DOHH2 (cell line): ENCODE results near the gene LSM6.

Source experiments
- H3F3A ChIP-seq: fragments of 200-600 bp; sonication (generic), shearing (Covaris generic); 2 replicates; pipeline ENCODE4 v1.6.0; 2016; ENCODE audit warnings: antibody characterized with exemption, mild to moderate bottlenecking; ENCODE audit not compliant: control insufficient read depth, insufficient read depth
- H3K27ac ChIP-seq: fragments of 200-600 bp; sonication (generic); 2 replicates; pipeline ENCODE4 v1.5.1; 2014; ENCODE audit warnings: low read depth, mild to moderate bottlenecking, low read length, moderate library complexity
- H3K27me3 ChIP-seq: fragments of 200-600 bp; sonication (generic); 2 replicates; pipeline ENCODE4 v1.6.1; 2014; ENCODE audit warnings: mild to moderate bottlenecking, low read length, mixed read lengths; ENCODE audit not compliant: control insufficient read depth
- H3K36me3 ChIP-seq: fragments of 200-600 bp; sonication (generic); 2 replicates; pipeline ENCODE4 v1.6.1; 2014; ENCODE audit warnings: mild to moderate bottlenecking, low read length, moderate library complexity, mixed read lengths; ENCODE audit not compliant: control insufficient read depth
- H3K4me1 ChIP-seq: fragments of 200-600 bp; sonication (generic); 2 replicates; pipeline ENCODE4 v1.6.1; 2014; ENCODE audit warnings: mild to moderate bottlenecking, low read length, mixed read lengths; ENCODE audit not compliant: control insufficient read depth
- H3K4me2 ChIP-seq: fragments of 200-600 bp; sonication (generic); 2 replicates; pipeline ENCODE4 v1.6.0; 2014; ENCODE audit warnings: mild to moderate bottlenecking, low read length, moderate library complexity
- H3K4me3 ChIP-seq: fragments of 200-600 bp; sonication (generic); 2 replicates; pipeline ENCODE4 v1.5.1; 2014; ENCODE audit warnings: mild to moderate bottlenecking, low read length, mixed read lengths
- H3K79me2 ChIP-seq: fragments of 200-600 bp; sonication (generic); 2 replicates; pipeline ENCODE4 v1.6.1; 2014; ENCODE audit warnings: mild to moderate bottlenecking, low read length, mixed read lengths; ENCODE audit not compliant: control insufficient read depth
- H3K9me2 ChIP-seq: fragments of 200-600 bp; sonication (generic); replicated peaks from 2 replicates; pipeline ENCODE4 v1.6.1; 2014; ENCODE audit warnings: mild to moderate bottlenecking, low read length, mixed read lengths; ENCODE audit not compliant: control insufficient read depth
- H3K9me3 ChIP-seq: fragments of 200-600 bp; sonication (generic); 2 replicates; pipeline ENCODE4 v1.6.1; 2014; ENCODE audit warnings: antibody characterized with exemption, low read length, mixed read lengths; ENCODE audit not compliant: control insufficient read depth, insufficient read depth
- H4K20me1 ChIP-seq: fragments of 200-600 bp; sonication (generic); 2 replicates; pipeline ENCODE4 v1.6.0; 2014; ENCODE audit warnings: low read depth, mild to moderate bottlenecking, antibody characterized with exemption, low read length, moderate library complexity; ENCODE audit not compliant: control insufficient read depth, insufficient read depth
- EZH2phosphoT487 ChIP-seq: fragments of 200-600 bp; sonication (generic); IDR thresholded peaks from 2 replicates; pipeline ENCODE4 v1.6.1; 2017; ENCODE audit warnings: borderline replicate concordance, mild to moderate bottlenecking, antibody characterized with exemption, low read length, moderate library complexity, mixed read lengths
- TF ChIP-seq, protein P1 (sequence below): fragments of 200-600 bp; sonication (generic); IDR thresholded peaks from one replicate; pipeline ENCODE4 v1.5.1; 2014; ENCODE audit warnings: antibody characterized with exemption, mild to moderate bottlenecking, low read depth, low read length; ENCODE audit not compliant: poor library complexity, severe bottlenecking

Gene LSM6

GRCh38 chr4:146186041-146186440 is 10.5 kb downstream of the LSM6 start:
- Histone ChIP-seq H3F3A (no peaks in the 10 kb centered on the region), H3K36me3 (peaks cover 33% of the 10 kb centered on the region)

DNA sequence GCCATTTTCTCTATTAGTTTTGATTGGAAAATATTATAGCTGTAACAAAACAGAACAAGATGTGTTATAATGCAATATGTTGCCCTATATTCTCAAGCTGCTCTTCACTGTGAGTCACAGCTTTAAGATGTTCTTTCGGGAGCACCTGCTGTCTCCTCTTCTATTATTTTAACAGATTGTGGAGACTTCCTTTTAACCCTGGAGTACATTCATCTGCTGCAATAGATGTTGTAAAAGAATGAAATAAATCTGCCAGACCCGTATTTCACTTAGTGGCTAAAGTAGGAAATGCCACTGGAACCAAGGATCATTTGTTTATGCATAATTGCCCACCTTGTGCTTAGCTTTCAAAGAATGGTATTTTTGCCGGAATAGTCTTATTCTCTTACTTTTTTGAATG is 11.1 kb downstream of the LSM6 start:
- H3K4me2 ChIP-seq = no peak overlapping the region
- H3K4me3 ChIP-seq = no peak overlapping the region
- H3F3A ChIP-seq = no peaks in the 10 kb centered on the region
- no peaks in the 10 kb centered on the region for H3K9me2 ChIP-seq
- H3K36me3 ChIP-seq = peaks cover 37% of the 10 kb centered on the region
- no peaks in the 10 kb centered on the region for H3K27me3 ChIP-seq
- no peak overlapping the region for H3K27ac ChIP-seq
- no peak for TF ChIP-seq EZH2phosphoT487
- TF ChIP-seq, protein P1, sequence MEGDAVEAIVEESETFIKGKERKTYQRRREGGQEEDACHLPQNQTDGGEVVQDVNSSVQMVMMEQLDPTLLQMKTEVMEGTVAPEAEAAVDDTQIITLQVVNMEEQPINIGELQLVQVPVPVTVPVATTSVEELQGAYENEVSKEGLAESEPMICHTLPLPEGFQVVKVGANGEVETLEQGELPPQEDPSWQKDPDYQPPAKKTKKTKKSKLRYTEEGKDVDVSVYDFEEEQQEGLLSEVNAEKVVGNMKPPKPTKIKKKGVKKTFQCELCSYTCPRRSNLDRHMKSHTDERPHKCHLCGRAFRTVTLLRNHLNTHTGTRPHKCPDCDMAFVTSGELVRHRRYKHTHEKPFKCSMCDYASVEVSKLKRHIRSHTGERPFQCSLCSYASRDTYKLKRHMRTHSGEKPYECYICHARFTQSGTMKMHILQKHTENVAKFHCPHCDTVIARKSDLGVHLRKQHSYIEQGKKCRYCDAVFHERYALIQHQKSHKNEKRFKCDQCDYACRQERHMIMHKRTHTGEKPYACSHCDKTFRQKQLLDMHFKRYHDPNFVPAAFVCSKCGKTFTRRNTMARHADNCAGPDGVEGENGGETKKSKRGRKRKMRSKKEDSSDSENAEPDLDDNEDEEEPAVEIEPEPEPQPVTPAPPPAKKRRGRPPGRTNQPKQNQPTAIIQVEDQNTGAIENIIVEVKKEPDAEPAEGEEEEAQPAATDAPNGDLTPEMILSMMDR = no peak
- no peaks in the 10 kb centered on the region for H4K20me1 ChIP-seq
- no peaks in the 10 kb centered on the region for H3K79me2 ChIP-seq
- H3K9me3 ChIP-seq = no peaks in the 10 kb centered on the region
- H3K4me1 ChIP-seq = no peaks in the 10 kb centered on the region

More at GRCh38 chr4:146186041-146186440, 10.5 kb downstream of the LSM6 start:
- no peaks in the 10 kb centered on the region for H3K4me1 ChIP-seq
- H3K27me3 ChIP-seq = no peaks in the 10 kb centered on the region
- H3K27ac ChIP-seq = no peak overlapping the region
- no peaks in the 10 kb centered on the region for H3K9me3 ChIP-seq
- TF ChIP-seq EZH2phosphoT487 = no peak
- TF ChIP-seq, protein P1 = no peak
- H3K9me2 ChIP-seq = no peaks in the 10 kb centered on the region
- H3K79me2 ChIP-seq = 0 out of 2 replicates have a peak, but pooled peaks cover 2% of the 10 kb centered on the region
- H3K4me3 ChIP-seq = no peak overlapping the region
- H3K4me2 ChIP-seq = no peak overlapping the region
- H4K20me1 ChIP-seq = no peaks in the 10 kb centered on the region

DNA sequence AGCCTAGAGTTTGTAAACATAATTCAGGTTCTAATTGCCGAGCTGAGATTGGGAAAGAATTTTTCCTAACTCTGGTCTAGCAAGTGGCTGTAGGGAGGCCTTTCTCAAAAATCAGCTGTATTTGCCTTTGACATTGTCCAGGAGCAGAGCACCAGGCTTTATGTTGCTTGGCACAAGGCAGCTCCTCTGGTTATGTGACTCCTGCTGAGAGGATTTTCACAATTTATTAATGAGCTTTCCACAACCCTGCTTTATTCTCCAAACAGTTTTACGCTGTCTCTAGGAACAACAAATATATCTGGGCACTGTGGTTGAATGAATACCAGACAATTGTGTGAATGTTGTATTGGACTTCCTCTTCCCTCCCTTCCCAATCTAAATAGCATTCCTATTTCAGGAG is 14.9 kb downstream of the LSM6 start:
- H3F3A ChIP-seq = no peaks in the 10 kb centered on the region
- no peak for TF ChIP-seq EZH2phosphoT487
- TF ChIP-seq, protein P1 = no peak
- no peaks in the 10 kb centered on the region for H3K4me1 ChIP-seq
- H3K4me2 ChIP-seq = no peak overlapping the region
- H3K9me3 ChIP-seq = no peaks in the 10 kb centered on the region
- H3K27ac ChIP-seq = no peak overlapping the region
- H3K27me3 ChIP-seq = no peaks in the 10 kb centered on the region
- no peaks in the 10 kb centered on the region for H3K9me2 ChIP-seq
- no peak overlapping the region for H3K4me3 ChIP-seq
- H4K20me1 ChIP-seq = no peaks in the 10 kb centered on the region
- no peaks in the 10 kb centered on the region for H3K79me2 ChIP-seq
- peaks cover 29% of the 10 kb centered on the region for H3K36me3 ChIP-seq
